ENCODE measurements around the gene MAP3K12. TPM values are rescaled to one million over a fixed set of nuclear protein-coding genes. Genes with fewer than 3 reads are reported as not detected.

The MAP3K12 gene
- total and polyA plus RNA-seq, 2 of the 4 experiments (the other 2 are of a cell fraction): 29.0 to 52.5 TPM

GRCh38 chr12:53510181-53510812 is 11.0 kb upstream of the MAP3K12 start:
- H3K4ac ChIP-seq (ENCODE audit: low read depth, low read length): no peak overlapping the region
- H3K27ac ChIP-seq (ENCODE audit: insufficient read depth, low read length): no peak overlapping the region
- dilution Hi-C loops (cut with HindIII; ENCODE audit: low sequenced_read_pairs, unreplicated experiment): no loop called here
- H2BK120ac ChIP-seq (ENCODE audit: low read depth, low read length): no peak overlapping the region
- no peak overlapping the region for H2BK20ac ChIP-seq (ENCODE audit: low read depth, low read length)
- H3K9me3 ChIP-seq (ENCODE audit: control insufficient read depth, insufficient read depth, low read length): no peaks in the 10 kb centered on the region
- intact Hi-C loops (cut with micrococcal nuclease): no loop called here
- BruUV-seq (replicated peaks): no TSS peak
- no peaks in the 10 kb centered on the region for H4K20me1 ChIP-seq (ENCODE audit: insufficient read depth, low read length)
- no peaks in the 10 kb centered on the region for H3K4me1 ChIP-seq (ENCODE audit: control insufficient read depth, insufficient read depth, low read length)
- H3K56ac ChIP-seq (ENCODE audit: extremely low read depth, insufficient read depth, low read length): no peak overlapping the region
- no peak overlapping the region for H3K4me2 ChIP-seq (ENCODE audit: low read depth, low read length)
- no peaks in the 10 kb centered on the region for H3K9me1 ChIP-seq (ENCODE audit: insufficient read depth, low read length)
- no peak for ATAC-seq (ENCODE audit: low read depth)
- 87% methylated on average over 3 of the region's 9 CpGs; no CpG with 5 or more reads in 1 of the 2 experiments for WGBS, 2 experiments (ENCODE audit: extremely low coverage in 2 of 2, insufficient read length in 1 of 2)
- no peak overlapping the region for H2AK5ac ChIP-seq (ENCODE audit: low read depth, low read length)
- no peak overlapping the region for H4K91ac ChIP-seq (ENCODE audit: insufficient read depth, low read depth, low read length)
- H3K79me1 ChIP-seq (ENCODE audit: low read depth in 1 of 2, low read length in 2 of 2): peaks cover 0 to 15% of the 10 kb centered on the region in 2 experiments; a peak in 1 of 4 replicates
- no peak overlapping the region for H2BK5ac ChIP-seq (ENCODE audit: low read depth, low read length, poor library complexity, severe bottlenecking)
- POLR2A ChIA-PET (ENCODE audit: unreplicated experiment): no interaction called here
- H4K8ac ChIP-seq (ENCODE audit: low read depth in 2 of 2, low read length in 2 of 2): no peak overlapping the region
- H3K4me3 ChIP-seq (ENCODE audit: insufficient read depth, low read depth, low read length): no peak overlapping the region
- H3K14ac ChIP-seq (replicated peaks; ENCODE audit: low read depth, low read length): no peak overlapping the region
- CTCF ChIA-PET: no interaction called here
- no peak overlapping the region for H2BK15ac ChIP-seq (ENCODE audit: low read depth, low read length)
- no peak overlapping the region for H3K23ac ChIP-seq (ENCODE audit: low read depth, low read length)
- DNase-seq: no peak
- H3K36me3 ChIP-seq (ENCODE audit: control insufficient read depth, insufficient read depth, low read length): peaks cover 46% of the 10 kb centered on the region
- no peak overlapping the region for H2AK9ac ChIP-seq (replicated peaks; ENCODE audit: low read depth, low read length, poor library complexity)
- H3K27me3 ChIP-seq (ENCODE audit: control insufficient read depth, insufficient read depth, low read length): no peaks in the 10 kb centered on the region
- no peak for TF ChIP-seq RAD21 (IDR thresholded peaks at IDR 0.05; ENCODE audit: low read length)
- TF ChIP-seq CEBPB (IDR thresholded peaks at IDR 0.05; ENCODE audit: low read depth, low read length): no peak
- TF ChIP-seq FOS (IDR thresholded peaks at IDR 0.05; ENCODE audit: low read depth, low read length): no peak
- no peak for TF ChIP-seq POLR2A (IDR thresholded peaks at IDR 0.05; ENCODE audit: low read depth, low read length)
- TF ChIP-seq ELK1 (IDR thresholded peaks at IDR 0.05; ENCODE audit: borderline replicate concordance, low read depth, low read length): no peak
- TF ChIP-seq NFE2L2 (IDR thresholded peaks at IDR 0.05; ENCODE audit: low read depth, low read length): no peak
- TF ChIP-seq BHLHE40 (IDR thresholded peaks at IDR 0.05; ENCODE audit: low read depth, low read length): no peak
- no peak for TF ChIP-seq MAFK (IDR thresholded peaks at IDR 0.05; ENCODE audit: low read depth, low read length)
- TF ChIP-seq MAZ (IDR thresholded peaks at IDR 0.05; ENCODE audit: borderline replicate concordance, low read depth, low read length): no peak
- no peak for TF ChIP-seq SMC3 (IDR thresholded peaks at IDR 0.05; ENCODE audit: low read depth, low read length)
- TF ChIP-seq CTCF (conservative IDR thresholded peaks at IDR 0.05; ENCODE audit: low read depth, low read length): no peak
- no peak for TF ChIP-seq USF2 (IDR thresholded peaks at IDR 0.05; ENCODE audit: low read depth, low read length)
- no peak for TF ChIP-seq MXI1 (IDR thresholded peaks at IDR 0.05; ENCODE audit: borderline replicate concordance, low read depth, low read length)
- no peak for TF ChIP-seq CHD1 (IDR thresholded peaks at IDR 0.05; ENCODE audit: low read depth, low read length)
- TF ChIP-seq RCOR1 (IDR thresholded peaks at IDR 0.05; ENCODE audit: insufficient replicate concordance, low read length): no peak
- no peak overlapping the region for H3K9ac ChIP-seq (ENCODE audit: low read depth, low read length)
- in situ Hi-C loops (cut with MboI; ENCODE audit: low sequenced_read_pairs): loop anchor here (10.0 kb wide), 1 partner anchor 295 kb away; no protein-coding TSS in a partner anchor
- H4K5ac ChIP-seq (ENCODE audit: low read depth, low read length): no peak overlapping the region
- H2AFZ ChIP-seq (replicated peaks; ENCODE audit: low read length, poor library complexity): no peak overlapping the region
- H3K18ac ChIP-seq (ENCODE audit: low read depth, low read length): no peak overlapping the region

All from IMR-90 (cell line).